Measurements from ENCODE around the gene POTEB3.
"Not testable (repeated sequence)": the region's sequence is repeated elsewhere in the genome, so short reads cannot be mapped to it uniquely, and the experiment has no call there.

- not testable (repeated sequence) for TF ChIP-seq CTCF (IDR thresholded peaks at IDR 0.05; ENCODE audit: extremely low read depth in 1 of 2, insufficient read depth in 1 of 2, low read depth in 1 of 2, low read length in 2 of 2); POLR2A (IDR thresholded peaks at IDR 0.05; ENCODE audit: low read depth, low read length); MYC (IDR thresholded peaks at IDR 0.05; ENCODE audit: low read depth, low read length); POLR2AphosphoS5 (IDR thresholded peaks at IDR 0.05; ENCODE audit: insufficient read depth, low read depth, low read length); MAX (IDR thresholded peaks at IDR 0.05; ENCODE audit: insufficient read depth, insufficient read length); EZH2 (IDR thresholded peaks at IDR 0.05; ENCODE audit: borderline replicate concordance, low read depth, low read length, severe bottlenecking); GATA2 (IDR thresholded peaks at IDR 0.05; ENCODE audit: insufficient read depth, insufficient read length, low read depth, low read length); JUN (IDR thresholded peaks at IDR 0.05; ENCODE audit: borderline replicate concordance, insufficient read depth, insufficient read length, low read depth)
Measured at GRCh38 chr15:21383866-21384485, 56.3 kb downstream of the POTEB3 start.
